Gastroesophageal sphincter (tissue), 3 donors: ENCODE measurements around the gene SEMA4D.

ENCODE experiments used
- EP300 ChIP-seq: sonication (generic); formaldehyde crosslinking; IDR thresholded peaks from one replicate; pipeline ENCODE4 v1.6.1; 2017; ENCODE audit warnings: antibody characterized with exemption, mild to moderate bottlenecking
- POLR2A ChIP-seq, 2 donors: fragments of 450-650 bp; IDR thresholded peaks; one replicate each; pipeline ENCODE4 v1.6.1; 2017; ENCODE audit warnings: antibody characterized with exemption in 2 of 2, mild to moderate bottlenecking in 2 of 2, moderate library complexity in 1 of 2
- POLR2AphosphoS5 ChIP-seq: sonication (generic); formaldehyde crosslinking; IDR thresholded peaks from one replicate; pipeline ENCODE4 v1.6.1; 2017; ENCODE audit warnings: antibody characterized with exemption
- TF ChIP-seq, protein P1 (sequence below), 4 experiments: fragments of 200-600 bp in 2 of 4; fragments of 450-650 bp in 2 of 4; sonication (generic) in 1 of 4; IDR thresholded peaks; one replicate each; pipeline ENCODE4 v1.5.1; 2017 to 2019; ENCODE audit warnings: antibody characterized with exemption in 4 of 4, mild to moderate bottlenecking in 2 of 4, moderate library complexity in 2 of 4

DNA sequence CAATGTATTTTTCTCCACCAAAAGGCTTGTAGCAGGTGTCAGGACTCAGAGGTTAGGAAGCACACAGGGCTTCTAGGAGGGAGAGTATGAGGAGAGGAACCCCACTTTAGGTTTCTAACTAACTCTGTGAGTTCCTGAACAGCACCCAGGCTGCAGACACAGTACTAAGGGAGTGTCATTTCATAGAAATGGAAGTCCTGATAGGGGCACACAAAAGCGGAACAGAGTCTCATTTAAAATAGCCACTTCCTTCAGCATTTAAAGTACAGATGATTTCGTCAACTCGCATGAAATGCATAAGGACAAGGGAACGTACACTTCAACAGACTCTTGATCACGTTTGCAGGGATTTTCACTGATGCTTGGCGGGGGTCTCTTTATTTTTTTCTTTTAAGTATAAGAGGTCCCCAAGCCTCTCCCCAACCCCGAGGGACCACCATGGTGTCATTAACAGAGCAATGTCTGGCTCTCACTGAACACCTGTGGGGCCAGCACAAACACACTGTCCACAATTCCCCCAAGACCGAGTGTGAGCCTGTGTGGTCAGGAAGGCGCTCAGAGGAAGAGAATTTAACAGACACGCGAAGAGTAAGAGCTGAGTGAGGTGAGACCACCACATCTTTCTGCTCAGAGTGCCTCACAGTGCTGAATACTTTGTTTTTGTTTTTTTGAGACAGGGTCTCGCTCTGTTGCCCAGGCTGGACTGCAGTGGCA is 97.4 kb downstream of the SEMA4D start:
- TF ChIP-seq, protein P1, sequence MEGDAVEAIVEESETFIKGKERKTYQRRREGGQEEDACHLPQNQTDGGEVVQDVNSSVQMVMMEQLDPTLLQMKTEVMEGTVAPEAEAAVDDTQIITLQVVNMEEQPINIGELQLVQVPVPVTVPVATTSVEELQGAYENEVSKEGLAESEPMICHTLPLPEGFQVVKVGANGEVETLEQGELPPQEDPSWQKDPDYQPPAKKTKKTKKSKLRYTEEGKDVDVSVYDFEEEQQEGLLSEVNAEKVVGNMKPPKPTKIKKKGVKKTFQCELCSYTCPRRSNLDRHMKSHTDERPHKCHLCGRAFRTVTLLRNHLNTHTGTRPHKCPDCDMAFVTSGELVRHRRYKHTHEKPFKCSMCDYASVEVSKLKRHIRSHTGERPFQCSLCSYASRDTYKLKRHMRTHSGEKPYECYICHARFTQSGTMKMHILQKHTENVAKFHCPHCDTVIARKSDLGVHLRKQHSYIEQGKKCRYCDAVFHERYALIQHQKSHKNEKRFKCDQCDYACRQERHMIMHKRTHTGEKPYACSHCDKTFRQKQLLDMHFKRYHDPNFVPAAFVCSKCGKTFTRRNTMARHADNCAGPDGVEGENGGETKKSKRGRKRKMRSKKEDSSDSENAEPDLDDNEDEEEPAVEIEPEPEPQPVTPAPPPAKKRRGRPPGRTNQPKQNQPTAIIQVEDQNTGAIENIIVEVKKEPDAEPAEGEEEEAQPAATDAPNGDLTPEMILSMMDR (IDR thresholded peaks at IDR 0.05): no peak
- TF ChIP-seq POLR2AphosphoS5: no peak
- no peak for TF ChIP-seq POLR2A (IDR thresholded peaks at IDR 0.05)
- no peak for TF ChIP-seq EP300
